RCC 7860 (cell line): ENCODE data around the gene UBE2J2.
"Not testable (repeated sequence)": the region's sequence is repeated elsewhere in the genome, so short reads cannot be mapped to it uniquely, and the experiment has no call there.

Source experiments
- DNase-seq: peaks from one replicate; pipeline ENCODE4 v3.0.0-alpha.2; 2015; ENCODE audit warnings: low spot score
- FAIRE-seq: peaks from 2 replicates; lab custom pipeline; 2012; peaks lifted over from hg19 to GRCh38; lab: Jason Lieb, UNC

UBE2J2 gene

DNA sequence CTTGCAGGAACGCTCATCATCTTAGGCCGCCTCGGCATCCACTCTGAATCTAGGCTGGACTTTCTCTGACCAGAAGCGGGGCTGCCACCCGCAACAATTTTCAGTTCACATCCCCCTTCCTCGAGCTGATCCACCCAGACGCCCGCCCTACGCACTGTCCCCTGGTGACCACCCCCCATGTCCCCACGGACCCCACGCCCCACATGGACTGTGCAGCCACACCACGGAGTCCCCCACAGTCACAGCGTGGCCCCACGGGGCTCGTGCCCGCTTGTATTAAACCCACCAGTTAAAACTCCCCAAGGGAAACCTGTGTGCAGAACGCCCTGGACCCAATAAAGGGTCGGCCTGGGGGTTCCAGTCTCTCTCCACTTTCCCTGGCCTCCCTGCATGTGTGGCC lies 14.1 kb downstream of the UBE2J2 start:
- FAIRE-seq (no peak), DNase-seq (no peak)

DNA sequence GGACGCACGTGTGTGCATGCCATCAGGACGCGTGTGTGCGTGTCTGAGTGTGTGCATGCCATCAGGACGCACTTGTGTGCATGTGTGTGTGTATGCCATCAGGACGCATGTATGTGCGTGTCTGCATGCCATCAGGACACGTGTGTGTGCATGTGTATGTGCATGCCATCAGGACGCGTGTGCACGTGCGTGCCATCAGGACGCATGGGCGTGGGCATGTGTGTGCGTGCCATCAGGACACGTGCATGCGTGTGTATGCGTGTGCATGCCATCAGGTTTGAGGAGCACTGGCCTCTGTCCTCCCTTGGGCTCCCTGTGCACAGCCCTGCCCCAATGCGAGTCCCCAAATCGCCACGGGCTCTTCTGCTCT lies 14.6 kb downstream of the UBE2J2 start:
- DNase-seq, result no peak
- FAIRE-seq, result no peak

DNA sequence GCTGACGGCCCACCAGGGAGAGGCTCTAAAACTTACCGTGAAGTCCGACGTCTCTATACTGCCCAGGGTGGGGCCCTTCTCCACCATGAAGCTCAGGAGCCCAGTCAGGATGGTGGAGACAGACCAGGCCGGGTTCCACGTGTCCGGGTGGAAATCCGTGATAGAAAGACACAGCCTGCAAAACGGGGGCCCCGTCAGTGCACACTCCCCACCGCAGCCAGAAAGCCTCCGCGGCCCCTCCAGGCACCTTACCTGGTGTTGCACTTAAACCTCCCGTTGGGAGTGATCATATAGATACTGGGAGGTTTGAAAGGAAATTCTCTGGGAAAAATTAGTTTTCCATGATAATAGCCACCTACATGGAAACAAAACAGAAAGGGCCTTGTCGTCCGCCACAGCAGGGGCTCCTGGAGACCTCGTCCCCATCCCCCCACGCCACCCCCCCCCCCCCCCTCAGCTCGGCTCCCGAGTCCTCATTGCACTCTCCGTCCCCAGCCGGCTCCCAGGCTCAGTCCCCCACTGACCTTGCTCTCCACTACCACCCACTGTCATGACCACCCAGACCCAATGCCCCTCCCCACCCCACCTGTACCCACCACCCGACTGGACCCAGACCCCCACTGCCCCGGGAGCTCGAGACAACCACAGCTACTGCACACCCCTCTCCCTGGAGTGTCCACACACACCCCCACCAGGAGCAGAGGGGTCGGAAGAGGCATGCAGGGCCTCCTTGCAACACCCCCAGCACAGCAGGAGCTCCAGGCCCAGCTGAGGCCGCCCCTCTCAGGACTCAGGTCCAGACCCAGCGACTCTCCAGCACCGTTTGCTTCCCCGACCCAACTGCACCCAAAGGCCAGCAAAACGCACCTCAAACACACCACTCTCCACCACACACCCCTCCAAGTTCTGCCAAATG lies 16.4 kb downstream of the UBE2J2 start:
- DNase-seq, result no peak
- FAIRE-seq, result no peak

DNA sequence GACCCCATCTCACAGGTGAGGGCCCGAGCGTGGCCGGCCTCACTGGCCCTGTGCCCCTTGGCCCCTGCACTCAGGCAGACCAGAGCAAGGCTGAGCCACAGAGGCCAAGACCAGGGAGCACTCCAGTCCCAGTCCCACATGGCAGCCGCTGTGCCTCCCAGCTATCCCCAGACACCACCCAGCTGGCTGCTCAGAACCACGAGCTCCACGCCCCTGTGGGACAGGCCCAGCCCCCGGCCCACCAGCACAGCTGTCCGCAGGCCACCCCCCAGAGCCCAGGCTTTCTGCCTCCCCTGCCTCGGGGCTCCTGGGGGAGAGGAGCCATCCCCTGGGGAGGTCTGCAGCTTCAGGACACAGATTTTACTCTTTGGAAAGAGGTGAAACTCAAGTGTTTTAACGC lies 18.0 kb downstream of the UBE2J2 start:
- no peak for FAIRE-seq
- DNase-seq, result no peak

DNA sequence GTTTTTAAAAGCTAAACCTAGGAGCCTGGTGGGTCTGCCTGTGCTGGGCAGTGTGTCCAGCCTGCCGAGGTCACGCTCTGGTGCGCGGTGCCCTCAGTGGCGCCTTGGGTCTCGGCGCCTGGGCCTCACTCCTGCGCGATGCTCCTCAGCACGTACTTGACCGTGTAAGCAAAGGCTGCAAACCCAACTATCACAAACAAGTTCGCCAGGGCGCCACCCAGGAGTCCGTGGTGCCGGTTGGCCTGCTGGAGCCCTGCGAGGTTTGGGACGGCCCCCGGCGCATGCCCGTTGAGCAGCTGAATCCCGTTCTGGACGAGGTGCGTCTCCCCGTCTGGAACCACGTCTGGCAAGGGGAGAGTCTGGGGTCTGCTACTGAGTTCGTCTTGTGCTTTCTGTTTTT lies 18.6 kb downstream of the UBE2J2 start:
- DNase-seq (no peak), FAIRE-seq (no peak)

DNA sequence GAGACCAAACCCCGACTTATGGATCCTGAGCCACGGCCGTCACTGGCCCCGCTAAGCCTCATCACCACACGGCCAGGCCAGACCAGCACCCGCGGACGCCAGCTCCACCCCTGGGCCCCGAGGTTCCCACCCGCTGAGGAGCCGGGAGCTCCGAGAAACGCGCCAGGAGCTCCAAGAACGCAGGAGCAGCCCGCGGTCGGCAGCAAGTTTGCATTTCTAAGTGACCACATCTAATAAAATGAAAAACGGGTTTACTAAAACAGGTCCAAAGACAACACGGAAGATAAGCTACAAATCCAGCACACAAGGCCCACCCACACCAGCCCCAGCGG lies 19.0 kb downstream of the UBE2J2 start:
- FAIRE-seq (no peak), DNase-seq (no peak)

DNA sequence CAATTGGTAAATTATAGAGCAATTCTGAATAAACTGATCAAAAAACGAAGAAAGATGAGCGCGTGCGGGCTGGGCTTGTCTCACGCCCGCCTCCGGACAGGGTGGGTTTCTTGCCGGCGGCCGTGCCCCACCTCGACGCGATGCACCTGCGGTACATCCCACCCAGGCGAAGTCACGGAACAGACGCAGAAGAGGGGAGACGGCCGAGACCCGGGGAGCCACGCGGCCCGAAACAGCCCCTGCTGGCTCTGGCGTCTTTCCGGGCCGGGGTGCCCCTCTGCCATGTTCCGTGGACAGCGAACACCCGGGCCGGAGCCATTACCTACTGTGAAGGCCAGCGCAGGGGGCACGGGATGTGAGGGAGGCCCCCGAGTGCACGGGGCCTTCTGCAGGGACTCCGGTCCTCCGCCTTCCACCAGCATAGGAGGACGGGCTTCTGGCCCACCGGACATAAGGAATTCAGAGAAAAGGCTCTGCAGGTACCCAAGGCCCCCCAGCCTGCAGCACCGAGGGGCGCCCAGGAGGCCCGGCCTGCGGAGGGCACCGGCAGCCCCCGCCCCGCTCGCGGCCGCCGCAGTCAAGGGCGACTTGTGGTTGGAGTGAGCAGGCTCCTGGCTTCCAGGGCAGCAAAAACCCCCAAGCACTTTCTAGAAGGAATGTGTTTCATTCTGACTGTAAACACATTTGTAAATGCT lies 19.5 kb downstream of the UBE2J2 start:
- DNase-seq (no peak), FAIRE-seq (no peak)

DNA sequence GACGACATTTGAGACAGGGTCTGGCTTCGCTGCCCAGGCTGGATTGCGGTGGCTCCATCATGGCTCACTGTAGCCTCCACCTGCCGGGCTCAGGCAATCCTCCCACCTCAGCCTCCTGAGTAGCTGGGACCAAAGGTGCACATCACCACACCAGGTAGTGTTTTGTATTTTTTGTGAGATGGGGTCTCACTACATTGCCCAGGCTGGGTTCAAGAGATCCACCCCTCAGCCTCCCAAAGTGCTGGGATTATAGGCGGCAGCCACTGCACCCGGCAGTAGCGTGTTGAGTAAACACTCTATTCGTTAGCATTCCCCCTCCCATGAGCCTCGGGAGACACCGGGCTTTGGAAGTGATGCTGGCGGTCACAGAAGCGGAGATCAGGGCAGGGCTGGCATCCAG lies 20.3 kb downstream of the UBE2J2 start:
- DNase-seq, result no peak
- no peak for FAIRE-seq

DNA sequence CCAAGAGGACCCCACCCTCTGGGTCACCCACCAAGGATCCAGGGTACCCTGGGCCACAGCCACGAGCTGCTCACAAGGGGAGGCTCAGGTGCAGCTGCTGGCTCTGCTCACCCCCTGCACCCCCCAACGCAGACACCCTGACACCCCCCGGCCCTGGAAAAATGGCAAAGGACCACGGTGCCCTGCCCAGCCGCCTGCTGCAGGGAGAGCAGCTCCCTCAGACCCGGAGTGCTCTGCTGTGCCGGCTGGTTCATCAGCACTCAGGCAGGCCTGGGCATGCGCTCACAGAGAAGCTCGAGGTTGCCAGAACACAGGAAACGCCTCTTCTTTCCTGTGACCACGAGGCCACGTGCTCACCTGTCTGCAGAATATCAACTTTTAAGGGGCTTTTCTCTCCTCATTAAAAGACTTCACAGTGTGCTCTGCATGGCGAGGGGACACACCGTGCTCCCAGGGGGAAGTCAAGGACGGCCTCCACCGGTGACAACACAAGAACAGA lies 22.8 kb downstream of the UBE2J2 start:
- DNase-seq, result no peak
- no peak for FAIRE-seq

DNA sequence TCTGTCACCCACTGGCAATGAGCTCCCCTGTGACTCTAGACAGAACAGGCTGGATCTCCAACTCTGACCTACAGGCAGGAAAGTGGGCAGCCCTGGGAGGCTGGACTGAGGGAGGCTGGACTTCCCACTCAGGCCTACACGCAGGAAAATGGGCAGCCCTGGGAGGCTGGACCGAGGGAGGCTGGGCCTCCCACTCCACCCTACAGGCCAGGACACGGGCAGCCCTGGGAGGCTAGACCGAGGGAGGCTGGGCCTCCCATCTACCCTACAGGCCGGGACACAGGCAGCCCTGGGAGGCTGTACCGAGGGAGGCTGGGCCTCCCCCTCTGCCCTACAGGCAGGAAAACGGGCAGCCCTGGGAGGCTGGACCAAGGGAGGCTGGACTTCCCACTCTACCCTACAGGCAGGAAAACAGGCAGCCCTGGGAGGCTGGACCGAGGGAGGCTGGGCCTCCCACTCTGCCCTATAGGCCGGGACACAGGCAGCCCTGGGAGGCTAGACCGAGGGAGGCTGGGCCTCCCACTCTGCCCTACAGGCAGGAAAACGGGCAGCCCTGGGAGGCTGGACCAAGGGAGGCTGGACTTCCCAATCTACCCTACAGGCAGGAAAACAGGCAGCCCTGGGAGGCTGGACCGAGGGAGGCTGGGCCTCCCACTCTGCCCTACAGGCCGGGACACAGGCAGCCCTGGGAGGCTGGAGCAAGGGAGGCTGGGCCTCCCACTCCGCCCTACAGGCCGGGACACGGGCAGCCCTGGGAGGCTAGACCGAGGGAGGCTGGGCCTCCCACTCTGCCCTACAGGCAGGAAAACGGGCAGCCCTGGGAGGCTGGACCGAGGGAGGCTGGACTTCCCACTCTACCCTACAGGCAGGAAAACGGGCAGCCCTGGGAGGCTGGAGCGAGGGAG lies 25.4 kb downstream of the UBE2J2 start:
- not testable (repeated sequence) for DNase-seq, FAIRE-seq

DNA sequence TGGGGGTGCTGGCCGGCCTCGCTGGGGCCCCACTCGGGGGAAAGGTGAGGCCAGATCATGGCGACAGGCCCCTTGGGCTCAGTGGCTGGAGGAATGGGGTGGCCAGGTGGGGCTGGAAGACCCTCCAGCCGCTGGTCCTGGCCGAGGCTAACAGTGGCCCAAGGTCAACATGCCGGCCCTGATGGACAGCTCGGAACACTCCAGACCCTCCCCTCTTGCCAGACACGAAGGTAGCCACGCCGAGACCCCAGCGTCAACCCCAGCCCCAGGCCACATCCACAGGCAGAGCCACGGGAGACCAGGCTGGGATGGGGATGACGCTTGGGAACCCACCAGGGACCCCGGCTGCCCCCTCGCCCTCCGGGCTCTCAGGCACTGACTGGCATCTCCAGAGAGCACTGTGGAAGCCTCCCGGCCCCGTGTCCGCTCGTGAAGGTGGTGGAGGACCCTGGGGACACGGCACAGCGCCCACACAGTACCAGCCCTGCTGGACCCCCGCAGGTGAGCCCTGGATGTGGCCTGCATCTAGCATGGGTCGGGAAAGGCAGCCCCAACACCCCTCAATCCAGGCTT lies 26.2 kb downstream of the UBE2J2 start:
- no peak for FAIRE-seq
- DNase-seq, result no peak

DNA sequence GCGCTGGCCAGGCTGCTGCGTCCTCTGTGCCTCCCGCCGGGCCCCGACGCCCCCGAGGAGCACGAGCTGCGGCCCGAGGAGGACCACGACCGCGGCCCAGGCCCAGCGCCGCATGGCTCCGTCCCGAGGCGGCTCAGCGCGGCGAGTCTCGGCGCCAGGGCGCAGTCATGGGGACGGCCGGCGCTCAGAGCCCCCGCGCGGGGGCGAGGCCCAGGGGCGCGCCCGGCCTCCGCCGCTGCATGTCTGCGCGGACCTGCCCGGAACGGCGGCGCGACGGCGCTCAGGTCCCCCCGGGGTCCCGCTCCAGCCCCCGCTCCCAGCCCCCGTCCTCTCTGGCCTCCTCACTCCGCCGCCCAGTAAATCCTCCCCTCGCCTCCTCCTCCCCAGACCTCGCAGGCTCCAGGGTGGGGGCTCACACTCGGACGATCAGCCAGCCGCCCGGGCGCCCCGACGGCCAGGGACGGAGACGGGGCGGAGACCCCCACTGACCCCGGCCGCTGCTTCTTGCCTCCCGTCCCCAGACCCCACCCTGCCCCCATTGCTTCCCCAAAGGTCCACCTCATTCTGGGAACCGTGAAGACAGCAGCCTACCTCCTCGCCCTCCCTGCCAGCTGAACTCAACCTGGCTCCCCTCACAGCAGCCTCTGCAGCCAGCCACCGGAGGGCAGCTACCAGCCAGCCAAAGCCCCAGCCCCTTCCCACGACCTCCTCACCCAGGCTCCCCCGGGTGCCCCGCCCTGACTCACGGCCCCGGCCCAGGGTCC lies 26.9 kb downstream of the UBE2J2 start, which contains the start of gene C1QTNF12:
Gene C1QTNF12, minus strand, starts transcription at position 146 of the 764 bp plus-strand sequence. Its CDS starts 32 bp downstream, at position 114.
- FAIRE-seq (no peak), DNase-seq (no peak)

DNA sequence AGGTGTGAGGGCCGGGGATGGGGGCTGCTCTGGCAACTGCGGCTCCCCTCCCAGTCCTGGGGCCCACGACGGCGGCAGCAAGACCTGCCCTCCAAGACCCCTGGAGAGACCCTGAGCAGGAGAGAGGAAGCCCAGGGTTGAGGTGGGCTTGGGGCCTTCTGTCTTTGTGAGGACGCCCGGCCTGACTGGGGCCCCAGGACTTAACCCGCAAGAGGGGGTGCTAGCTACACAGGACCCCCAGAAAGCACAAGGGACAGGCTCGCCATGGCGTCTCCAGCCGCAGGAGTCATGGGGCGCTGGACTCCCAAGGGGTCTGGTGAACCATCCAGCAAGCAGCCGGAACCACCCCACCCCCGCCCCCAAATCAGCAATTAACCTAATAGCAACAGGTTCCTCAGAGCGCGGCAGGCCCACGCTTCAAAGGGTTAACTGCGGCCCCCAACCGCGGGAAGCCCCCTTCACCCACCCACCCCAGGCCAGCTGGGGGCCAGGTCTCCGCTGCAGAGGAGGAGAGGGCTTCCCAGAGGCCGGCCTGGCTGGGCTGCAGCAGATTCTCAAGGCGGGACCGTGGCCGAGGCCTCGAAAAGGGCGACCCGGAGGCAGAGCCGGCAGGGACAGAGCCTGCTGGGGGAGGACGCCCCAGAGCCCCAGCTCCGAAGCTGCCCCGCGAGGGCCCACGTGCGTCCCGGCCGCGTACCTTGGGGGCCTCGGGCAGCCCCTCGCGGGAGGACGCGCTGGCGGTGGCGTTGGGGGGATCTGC lies 27.7 kb downstream of the UBE2J2 start:
- FAIRE-seq, result no peak

DNA sequence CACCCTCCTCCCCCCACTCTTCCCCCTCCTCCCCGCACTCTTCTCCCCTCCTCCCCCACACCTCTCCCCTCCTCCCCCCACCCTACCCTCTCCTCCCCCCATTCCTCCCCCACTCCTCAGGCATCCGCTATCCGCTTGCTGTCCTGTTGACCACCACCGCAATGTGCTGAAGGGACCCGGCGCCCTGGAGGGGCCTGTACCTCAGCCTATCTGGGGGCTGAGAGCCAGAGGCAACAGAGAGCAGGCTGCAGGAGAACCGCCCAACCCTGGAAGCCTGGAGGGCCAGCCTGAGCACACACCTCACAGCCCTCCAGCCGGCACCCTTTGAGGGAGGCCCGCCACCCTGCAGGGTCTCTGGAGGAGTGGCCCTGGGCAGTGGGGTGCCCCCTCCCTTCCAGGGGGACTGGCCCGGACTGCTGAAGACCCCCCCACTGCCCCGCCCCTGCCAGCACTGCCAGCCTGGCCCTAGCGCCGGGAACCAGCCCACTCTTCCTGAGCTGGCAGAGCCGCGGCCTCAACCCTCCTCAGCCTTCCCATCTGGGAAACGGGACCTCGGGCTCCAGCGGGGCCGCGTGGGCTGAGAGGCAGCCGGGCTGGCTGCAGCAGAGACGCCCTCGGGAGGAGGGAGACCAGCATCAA lies 28.4 kb downstream of the UBE2J2 start:
- FAIRE-seq (no peak), DNase-seq (no peak)

More for the DNA sequence above, 27.7 kb downstream of the UBE2J2 start:
- DNase-seq, result no peak

DNA sequence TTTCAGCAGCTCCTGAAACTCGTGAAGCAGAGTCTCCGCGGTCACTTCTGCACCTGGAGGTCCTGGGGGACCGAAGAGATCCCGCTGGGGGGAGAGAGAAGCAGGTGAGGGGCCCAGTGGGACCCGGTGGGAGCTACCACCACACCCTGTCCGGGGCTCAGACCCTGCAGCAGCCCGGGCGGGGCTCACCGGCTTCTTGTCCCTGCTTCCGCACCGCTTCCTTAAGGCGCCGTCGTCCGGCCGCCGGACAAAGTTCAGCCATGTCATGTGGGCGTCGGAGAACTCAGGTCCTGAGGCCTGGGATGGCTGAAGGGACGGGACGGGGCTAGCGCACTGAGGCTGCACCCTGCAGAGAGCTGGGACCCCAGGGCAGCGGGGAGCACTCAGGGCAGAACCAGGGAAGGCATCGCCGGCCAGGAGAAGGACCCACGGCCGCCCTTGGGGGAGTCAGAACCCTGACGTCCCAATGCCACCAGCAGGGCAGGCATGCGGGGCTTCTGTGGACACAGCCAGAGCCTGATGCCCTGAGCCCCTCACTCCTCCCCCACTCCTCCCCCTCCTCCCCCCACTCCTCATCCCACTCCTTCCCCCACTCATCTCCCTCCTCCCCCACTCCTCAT lies 29.4 kb downstream of the UBE2J2 start:
- no peak for FAIRE-seq
- no peak for DNase-seq

DNA sequence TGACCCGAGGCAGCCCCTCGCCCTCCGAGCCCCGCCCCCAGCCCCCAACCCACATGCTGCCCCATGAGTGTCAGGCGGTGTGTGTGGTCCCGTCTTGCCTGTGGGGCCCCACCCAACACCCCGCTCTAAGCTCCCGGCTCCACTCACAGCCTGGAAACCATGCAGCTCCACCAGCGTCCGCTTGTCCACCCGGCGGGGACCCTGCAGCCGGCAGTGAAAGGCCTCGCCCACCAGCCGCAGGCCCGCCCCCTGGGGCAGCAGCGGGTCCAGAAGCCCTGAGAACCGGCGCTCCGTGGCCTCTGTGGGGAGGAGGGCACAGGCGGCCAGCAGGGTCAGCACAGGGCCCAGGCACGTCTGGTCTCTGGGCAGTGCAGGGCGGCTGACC lies 29.9 kb downstream of the UBE2J2 start:
- FAIRE-seq, result no peak

DNA sequence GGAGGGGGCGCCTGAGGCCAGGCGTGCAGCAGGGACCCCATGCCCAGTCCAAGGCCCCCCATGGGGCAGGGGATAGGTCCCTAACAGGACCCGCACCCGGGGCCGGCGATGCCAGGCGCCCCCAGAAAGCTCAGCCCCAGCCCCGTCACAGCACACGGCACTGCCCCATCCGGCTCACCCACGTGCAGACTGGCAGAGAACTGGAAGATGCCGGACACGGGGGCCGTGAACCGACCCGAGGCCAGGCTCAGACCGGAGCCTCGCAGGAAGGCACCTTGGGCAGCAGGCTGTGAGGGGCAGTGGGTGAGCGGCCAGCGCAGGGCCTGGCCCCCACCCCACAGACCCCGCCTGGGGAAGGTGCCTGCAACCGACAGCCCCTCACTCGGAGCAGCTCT lies 30.4 kb downstream of the UBE2J2 start:
- DNase-seq, result no peak
- FAIRE-seq, result no peak

More for the DNA sequence above, 29.9 kb downstream of the UBE2J2 start:
- DNase-seq, result no peak
